Germinal center (tissue), 1 donor: ENCODE data around the gene HOXD8.

Experiments used
- DNase-seq: peaks from one replicate; pipeline ENCODE4 v3.0.0; 2012; ENCODE audit warnings: mixed read lengths, low spot score

The HOXD8 gene

GRCh38 chr2:176147800-176148496, 18.4 kb downstream of the HOXD8 start:
- DNase-seq: no peak

- DNase-seq: no peak
Measured at GRCh38 chr2:176148751-176149421, 19.4 kb downstream of the HOXD8 start.

GRCh38 chr2:176149481-176149938, 20.0 kb downstream of the HOXD8 start:
- DNase-seq: no peak

- no peak for DNase-seq
Measured at GRCh38 chr2:176149939-176150583, 20.6 kb downstream of the HOXD8 start.

- no peak for DNase-seq
Measured at GRCh38 chr2:176150584-176151441, 21.3 kb downstream of the HOXD8 start.

GRCh38 chr2:176151442-176152287, 22.2 kb downstream of the HOXD8 start, which contains the start of gene HOXD4:
TSS of gene HOXD4 (plus strand) at chr2:176151550. CDS start at chr2:176151634, 84 bp downstream.
- no peak for DNase-seq

- DNase-seq: no peak
Measured at GRCh38 chr2:176152350-176153181, 23.1 kb downstream of the HOXD8 start.

- no peak for DNase-seq
Measured at GRCh38 chr2:176154576-176155252, 25.2 kb downstream of the HOXD8 start.

- no peak for DNase-seq
Measured at GRCh38 chr2:176155356-176156044, 26.0 kb downstream of the HOXD8 start.

- no peak for DNase-seq
Measured at GRCh38 chr2:176156301-176156806, 26.8 kb downstream of the HOXD8 start.

- no peak for DNase-seq
Measured at GRCh38 chr2:176156807-176157498, 27.4 kb downstream of the HOXD8 start, which contains the start of gene HOXD3. TSS of gene HOXD3 (plus strand) at chr2:176157307. CDS start at chr2:176169115, 11,808 bp downstream.

GRCh38 chr2:176157499-176158185, 28.1 kb downstream of the HOXD8 start:
- DNase-seq: no peak

GRCh38 chr2:176158186-176158591, 28.7 kb downstream of the HOXD8 start:
- DNase-seq: no peak

GRCh38 chr2:176158855-176159662, 29.6 kb downstream of the HOXD8 start:
- no peak for DNase-seq

GRCh38 chr2:176159663-176160250, 30.3 kb downstream of the HOXD8 start:
- DNase-seq: no peak
